CD4-positive, alpha-beta T cell treated with Interleukin-6 for 4 hours (primary cell): Measurements from ENCODE around the gene NOTO.

Experiments used
- DNase-seq: peaks from one replicate; pipeline ENCODE4 v3.0.0-alpha.2; 2020; ENCODE audit warnings: mixed read lengths

Gene NOTO

DNA sequence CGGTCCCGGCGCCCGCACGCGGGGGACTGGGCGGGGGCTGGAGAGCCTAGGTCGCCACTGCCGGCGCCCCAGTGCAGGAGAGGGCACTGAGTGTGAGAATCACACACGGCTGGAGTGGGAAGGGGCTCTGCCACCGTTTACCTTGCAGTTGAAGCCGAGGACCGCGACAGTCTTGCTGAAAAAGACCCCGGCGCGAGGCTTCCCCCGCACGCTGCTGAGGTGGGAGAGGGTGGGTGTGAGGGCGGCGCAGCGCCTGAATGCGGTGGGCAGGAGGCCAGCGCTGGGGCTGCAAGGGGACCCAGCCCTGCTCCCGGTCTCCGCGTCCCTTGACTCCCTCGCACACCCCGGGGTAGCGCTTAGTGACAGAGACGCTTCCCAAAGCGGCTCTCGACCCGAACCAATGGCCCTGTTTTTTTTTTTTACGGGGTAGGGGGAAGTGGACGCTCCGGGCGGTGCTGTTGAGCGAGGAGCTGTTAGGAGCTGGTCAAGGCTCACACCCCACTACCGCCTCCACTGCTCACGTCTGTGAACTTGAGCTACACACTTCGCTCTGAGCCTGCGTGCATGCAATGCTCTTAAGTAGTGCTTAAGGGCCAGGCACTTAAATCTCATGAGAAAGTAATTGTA, 794 bp downstream of the NOTO start:
- DNase-seq, result no peak

DNA sequence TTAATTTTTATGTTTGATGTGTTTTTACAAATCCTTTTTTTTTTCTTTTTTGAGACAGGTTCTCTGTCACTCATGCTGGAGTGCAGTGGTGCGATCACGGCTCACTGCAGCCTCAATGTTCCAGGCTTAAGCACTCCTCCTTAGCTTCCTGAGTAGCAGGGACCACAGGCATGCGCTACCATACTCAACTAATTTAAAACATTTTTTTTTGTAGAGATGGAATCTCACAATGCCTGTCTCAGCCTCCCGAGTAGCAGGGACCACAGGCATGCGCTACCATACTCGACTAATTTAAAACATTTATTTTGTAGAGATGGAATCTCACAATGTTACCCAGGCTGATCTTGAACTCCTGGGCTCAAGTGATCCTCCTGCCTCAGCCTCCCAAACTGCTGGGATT, 3.2 kb downstream of the NOTO start:
- no peak for DNase-seq

DNA sequence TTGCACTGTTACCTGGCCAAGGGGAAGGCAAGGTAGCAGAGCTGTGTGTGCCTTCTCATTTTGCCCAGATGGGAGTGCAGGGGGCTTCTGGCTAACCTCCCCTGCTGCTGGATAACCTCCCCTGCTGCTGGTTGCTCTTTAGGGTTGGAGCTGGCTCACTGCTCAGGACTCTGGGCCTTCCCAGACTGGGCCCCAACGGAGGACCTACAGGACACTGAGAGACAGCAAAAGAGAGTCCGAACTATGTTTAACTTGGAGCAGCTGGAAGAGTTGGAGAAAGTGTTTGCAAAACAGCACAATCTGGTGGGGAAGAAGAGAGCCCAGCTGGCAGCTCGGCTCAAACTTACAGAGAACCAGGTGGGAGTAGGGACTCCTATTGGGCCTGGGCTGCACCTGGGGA, 5.9 kb downstream of the NOTO start:
- no peak for DNase-seq

DNA sequence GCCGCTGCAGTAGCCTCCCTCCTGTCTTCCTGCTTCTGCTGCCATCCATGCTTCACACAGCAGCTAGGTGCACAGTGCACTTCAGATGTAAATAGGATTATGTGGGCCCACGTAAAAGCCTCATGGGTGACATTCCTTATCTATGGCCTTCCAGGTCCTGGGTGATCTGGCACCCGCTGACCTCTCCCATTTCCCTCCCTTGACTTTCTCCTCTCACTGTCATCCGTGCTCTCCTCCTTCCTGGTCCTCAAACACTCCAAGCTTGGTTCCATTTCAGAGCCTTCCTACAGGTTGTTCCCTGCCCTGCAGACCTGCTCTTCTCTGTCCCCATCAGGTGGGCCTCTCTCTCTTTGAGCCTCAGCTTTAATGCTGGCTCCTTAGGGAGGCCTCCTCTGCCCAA, 7.6 kb downstream of the NOTO start:
- DNase-seq, result no peak

DNA sequence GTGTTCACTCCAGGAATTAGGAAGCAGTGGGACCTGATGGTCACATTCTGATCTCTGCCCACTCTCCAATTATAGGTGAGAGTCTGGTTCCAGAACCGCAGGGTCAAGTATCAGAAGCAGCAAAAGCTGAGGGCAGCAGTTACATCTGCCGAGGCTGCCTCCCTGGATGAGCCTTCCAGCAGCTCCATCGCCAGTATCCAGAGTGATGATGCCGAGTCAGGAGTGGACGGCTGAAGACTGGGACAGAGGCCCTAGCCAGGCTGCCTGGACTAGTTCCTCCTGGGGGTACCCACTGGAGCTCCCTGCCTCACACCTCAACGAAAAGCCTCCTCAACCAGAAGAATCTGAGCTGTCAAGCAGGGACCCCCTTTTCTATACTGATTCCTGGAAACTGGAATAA, 8.3 kb downstream of the NOTO start:
- DNase-seq, result no peak

DNA sequence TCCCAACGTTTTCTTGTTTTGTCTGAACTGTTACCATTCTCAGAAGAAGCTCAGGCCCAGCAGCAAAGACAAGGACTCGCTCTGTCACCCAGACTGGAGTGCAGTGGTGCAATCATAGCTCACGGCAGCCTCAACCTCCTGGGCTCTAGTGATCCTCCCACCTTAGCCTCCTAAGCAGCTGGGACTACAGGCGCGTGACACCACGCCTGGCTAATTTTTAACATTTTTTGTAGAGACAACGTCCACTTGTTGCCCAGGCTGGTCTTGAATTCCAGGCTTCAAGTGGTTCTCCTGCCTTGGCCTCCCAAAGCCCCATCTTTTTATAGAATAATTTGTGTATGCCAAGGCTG, 9.7 kb downstream of the NOTO start:
- no peak for DNase-seq

DNA sequence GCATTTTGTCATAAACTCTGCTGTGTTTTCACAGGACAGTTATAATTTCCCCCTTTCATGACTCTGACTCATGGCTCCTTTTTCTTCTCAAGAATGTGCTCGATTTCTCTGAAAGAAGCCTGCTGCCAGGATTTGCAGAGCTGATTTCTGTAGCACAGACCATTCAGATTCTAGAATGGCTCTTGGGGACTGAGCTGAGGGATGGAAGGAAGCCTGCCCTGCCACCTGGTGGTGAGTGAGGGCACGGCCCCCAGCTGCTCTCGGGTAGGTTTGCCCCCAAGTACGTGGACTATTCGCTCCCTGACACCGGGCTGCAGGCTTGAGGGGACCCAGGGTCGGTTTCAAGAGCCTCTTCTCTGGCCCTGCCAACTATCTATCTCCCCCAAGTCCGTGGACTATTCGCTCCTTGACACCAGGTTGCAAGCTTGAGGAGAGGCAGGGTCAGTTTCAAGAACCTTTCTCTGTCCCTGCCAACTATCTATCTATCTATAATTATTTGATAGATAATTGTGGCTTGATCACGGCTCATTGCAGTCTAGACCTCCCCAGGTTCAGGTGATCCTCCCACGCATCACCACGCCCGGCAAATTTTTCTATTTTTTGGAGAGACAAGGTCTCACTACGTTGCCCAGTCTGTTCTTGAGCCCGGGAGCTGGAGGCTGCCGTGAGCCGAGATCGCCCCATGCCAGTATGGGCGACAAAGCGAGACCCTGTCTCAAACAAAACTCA, 10.2 kb downstream of the NOTO start:
- peak; percentile 78 for DNase-seq

DNA sequence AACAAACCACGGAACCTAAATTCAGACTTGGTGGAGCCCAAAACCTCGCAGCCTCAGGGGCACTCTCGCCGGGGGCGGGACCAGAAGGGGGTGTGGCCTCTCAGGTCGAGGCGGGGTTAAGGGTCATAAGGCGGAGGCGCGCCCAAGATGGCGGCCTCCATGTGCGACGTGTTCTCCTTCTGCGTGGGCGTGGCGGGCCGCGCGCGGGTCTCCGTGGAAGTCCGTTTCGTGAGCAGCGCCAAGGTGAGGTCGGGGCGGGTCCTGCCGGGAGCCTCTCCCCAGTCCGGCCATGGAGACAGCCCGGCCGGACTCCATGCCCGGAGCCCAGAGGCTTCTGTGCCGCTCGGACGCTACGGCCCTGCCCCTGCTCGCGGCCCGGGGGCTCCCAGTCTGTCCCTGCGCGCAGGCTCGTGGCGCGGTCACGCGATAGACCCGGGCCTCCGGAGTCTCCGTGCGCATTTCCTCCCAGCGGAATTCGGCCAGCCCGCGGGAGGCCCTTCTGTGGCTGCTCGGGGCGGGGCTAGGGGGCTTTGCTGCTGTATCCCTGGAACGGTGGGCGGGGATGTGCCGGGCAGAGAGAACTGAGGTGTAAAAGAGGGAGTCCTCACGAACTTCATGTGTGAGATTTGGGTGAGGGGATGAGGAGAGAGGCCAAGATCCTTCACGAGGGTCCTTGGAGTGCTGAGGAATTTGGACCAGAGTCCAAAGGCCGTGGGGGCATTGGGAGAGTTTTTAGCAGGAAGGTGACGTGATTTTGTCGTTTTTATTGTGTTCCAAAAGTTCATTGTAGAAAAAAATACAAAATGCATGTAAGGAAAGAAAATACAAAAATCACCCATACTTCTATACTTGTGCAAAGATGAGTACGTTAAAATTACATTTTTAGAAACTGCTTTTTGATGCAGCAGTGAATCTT, 12.0 kb downstream of the NOTO start, which contains the start of gene SMYD5:
Gene SMYD5 (plus strand): TSS at position 126 of the 916 bp plus-strand sequence. CDS start 22 bp downstream, at position 148.
- DNase-seq, result peak; percentile 95

DNA sequence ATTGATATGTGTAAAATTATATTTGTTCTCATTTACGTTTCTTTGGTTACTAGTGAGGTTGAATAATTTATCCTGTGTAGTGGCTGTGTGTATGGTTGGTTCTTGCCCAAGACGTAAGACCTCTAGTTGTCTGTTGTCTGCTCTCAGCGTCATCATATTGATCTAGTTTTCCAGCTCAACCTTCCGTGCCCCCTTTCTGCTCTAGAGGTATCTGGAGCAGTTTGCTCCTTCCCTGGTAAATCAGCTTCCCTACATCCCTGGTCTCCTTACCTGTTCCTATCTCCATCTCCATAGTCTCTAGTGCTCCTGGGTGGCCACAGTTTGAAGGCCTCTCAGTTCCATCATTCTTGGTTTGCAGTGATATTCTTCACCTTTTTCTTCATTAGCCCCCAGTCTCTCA, 12.9 kb downstream of the NOTO start:
- no peak for DNase-seq

DNA sequence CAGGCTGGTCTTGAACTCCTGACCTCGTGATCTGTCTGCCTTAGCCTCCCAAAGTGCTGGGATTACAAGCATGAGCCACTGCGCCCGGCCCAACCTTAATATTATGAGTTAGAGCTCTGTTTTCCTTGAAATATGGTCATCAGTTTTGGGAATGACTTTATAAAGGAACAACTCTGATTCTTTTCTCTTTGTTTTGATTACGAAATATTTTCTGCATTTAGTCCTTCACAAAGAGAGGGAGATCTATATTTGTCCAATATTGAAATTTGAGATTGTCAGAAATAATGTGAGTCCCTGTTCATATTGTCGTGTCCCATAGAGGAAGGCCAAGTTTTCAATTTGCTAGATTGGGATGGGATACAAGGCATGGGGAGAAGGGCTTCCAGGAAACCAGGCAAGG, 14.8 kb downstream of the NOTO start:
- DNase-seq, result no peak

DNA sequence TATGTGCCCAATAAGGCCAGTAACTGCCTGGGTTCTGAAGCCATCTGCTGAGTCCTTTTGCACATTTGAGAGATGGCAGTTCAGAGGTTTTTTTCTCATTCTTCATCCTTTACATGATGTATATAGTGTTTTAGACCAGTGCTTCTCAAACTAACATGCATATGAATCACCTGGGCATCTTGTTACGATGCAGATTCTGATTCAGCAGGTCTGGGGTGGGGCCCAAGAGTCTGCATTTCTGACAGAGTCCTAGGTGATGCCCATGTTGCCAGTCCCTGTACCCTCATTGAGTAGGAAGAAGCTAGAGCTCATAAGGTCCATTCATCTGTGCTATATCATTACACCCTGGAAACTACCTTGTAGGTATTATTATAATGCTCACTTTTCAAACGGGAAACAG, 15.5 kb downstream of the NOTO start:
- no peak for DNase-seq

DNA sequence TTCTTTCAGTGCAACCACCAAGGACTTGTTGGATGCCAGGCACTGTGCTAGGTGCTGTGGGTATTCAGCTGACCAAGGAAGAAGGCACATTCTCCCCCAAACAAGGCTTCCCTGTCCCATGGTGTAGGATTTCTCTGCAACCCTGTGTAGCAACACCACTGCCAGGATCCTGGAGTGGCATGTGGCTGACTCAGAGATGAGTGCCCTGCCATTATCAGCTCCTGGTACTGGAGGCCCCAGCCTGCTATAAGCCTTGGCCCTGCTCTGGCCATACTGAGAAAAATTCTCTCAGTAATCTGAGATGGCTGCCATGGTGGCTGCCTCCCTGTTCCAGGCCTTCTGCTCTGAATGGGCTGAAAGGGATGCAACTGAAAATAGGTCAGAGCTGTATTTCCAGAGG, 15.9 kb downstream of the NOTO start:
- DNase-seq, result no peak

DNA sequence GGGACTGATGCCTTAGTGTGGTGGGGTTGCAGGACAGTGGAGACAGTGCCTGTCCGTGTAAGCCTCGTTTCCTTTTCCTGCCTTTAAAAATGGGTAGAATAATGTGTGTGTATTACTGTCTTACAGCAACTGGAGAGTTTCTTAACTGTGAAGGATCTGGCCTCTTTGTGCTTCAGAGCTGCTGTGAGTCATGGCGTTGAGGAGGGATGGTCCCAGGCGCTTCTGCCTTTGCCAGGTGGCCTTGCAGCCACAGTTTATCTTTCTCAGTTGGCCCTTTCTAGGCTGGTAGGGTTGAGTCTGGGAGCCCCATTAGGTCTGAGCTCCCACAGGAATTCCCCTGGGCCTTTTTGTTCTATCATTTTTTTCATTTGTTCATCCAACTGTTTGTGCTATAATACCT, 21.4 kb downstream of the NOTO start:
- no peak for DNase-seq

DNA sequence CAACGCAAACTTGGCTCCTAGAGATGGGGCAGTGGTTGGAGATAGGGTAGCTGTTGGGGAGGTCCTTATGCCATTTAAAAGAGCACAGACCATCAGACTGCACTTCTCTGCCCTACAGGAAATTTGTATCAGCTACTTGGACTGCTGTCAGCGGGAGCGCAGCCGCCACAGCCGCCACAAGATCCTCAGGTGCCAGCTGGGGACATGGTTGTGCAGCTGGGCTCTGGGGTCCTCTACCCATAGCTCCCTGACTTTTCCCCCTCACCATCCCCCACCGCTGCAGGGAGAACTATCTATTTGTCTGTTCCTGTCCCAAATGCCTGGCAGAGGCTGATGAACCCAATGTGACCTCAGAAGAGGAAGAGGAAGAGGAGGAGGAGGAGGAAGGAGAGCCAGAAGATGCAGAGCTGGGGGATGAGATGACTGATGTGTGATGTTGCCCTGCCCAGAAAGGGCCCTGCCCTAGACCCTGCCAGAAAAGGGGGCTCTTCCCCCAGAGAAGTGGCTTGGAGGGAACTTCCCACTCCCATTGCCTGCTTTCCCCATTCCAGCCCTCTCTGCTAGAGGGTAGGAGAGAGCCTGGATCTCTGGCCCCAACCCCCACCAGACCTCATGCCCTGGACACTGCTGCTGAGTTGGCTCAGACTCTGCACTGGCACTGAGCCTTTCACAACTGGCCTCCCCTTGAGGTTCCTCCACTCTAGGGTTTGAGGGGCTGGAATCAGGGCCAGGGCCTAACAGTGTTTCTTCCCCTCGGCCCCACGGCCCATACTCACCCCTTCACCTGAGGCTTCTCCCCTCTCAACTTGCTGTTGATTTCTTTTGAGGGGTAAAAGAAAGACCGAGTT, 23.4 kb downstream of the NOTO start:
- no peak for DNase-seq

DNA sequence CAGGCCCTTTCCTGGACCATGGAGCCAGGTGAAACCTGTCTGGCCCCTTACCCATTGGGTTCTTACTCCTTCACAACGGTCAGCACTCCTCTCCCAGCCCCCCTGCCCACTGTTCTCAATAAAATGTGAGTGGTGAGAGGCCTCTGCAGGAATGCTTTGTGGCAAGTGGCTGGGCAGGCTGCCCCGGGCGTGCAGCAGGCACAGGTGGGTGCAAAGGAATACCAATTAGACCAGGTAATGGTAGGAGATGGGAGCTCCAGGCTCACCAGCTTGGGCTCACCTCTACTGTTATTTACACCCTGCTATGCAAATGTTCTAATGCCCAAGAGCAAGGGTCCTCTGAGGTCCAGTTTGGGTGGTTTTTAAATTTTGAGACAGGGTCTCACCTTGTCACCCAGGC, 24.7 kb downstream of the NOTO start:
- no peak for DNase-seq

DNA sequence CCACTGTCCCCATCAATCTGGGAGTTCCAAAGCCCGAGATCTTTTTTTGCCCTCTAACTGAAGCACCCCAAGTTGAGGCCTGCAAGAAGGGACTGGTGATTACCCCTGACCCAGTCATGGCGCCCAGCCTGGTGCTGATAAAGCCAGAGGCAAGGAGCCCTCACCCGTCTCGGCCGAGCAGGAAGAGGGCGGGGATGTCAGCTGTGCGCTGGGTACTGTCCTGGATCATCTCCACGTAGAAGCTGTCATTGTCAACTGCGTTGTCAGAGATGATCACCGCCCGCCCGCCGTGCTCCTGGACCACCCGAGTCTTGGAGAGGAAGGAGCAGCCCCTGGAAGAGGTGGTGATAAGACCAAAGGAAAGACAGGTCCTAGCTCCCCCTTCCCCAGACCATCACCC, 26.3 kb downstream of the NOTO start:
- no peak for DNase-seq

DNA sequence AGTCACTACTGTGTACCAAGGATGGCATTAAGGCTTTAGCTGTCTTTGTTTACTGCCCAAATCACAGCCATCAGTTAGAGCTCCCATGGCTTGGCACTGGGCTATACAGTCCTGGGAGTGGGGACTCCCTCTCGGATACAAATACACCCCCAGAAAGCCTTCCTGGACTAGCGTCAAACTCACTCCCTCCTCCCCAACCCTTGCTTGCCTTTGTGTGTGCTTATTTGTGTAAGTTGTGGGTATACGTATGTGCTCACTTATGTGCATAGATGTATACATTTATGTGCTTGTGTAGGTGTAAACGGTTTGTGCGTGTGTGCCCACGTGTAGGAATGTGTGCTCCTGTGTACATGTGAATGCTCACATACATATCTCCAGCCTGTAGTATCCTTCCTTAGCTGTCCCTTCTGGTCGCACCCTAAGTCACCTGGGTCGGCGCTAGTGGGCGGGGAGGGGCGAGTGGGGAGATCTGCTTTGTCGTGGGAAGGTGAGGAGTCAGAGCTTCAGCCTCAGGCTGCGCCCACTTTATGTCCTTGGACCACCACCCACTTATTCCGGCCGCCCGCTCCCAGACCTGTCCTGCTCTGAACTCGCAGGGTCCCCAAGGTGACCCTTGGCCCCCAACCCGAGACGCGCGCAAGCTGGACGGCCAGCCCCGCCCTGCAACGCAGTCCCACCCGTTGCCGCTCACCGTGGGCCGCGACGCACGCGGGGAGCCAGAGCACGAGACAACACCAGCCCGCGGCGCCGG, 30.2 kb downstream of the NOTO start:
- DNase-seq, result peak; percentile 37

DNA sequence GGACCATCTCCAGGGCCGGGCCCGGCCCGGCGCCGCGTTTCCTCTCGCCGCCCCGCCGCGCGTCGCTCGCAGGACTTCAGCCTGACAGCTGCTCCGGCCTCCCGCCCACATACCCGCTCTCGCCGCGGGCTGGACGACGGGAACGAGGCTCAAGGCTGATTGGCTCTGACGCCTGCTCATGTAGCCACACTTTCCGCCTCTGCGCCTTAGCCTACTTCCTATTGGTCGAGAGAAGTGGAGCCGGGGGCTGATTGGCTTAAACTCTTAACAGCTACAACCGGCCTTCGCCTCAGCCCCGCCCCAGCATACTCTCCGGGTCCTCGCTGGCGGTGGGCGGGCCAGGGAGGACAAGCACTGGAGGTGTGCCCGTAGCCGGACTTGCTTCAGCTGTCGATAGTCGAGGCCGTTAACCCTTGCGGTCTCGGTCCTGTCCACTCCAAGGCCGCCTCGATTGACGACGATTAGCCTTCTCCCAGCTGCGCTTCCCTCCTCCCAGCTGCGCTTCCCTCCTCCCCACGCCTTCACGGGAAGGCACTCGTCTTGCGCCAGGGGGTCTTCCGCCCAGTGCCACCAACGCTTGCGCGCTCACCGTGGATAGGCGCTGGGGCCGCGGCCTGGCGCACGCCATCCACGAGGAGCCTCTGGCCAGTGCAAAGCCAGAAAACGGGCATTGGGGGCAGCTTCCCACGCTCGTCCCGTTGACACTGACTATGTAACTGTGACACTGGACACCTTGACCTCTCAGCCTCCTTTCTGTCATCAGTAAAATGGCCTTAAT, 31.0 kb downstream of the NOTO start, which contains the start of gene PRADC1:
Gene PRADC1 (minus strand): TSS at position 86 of the 778 bp plus-strand sequence. CDS start 79 bp downstream, at position 7.
- DNase-seq, result peak; percentile 94

DNA sequence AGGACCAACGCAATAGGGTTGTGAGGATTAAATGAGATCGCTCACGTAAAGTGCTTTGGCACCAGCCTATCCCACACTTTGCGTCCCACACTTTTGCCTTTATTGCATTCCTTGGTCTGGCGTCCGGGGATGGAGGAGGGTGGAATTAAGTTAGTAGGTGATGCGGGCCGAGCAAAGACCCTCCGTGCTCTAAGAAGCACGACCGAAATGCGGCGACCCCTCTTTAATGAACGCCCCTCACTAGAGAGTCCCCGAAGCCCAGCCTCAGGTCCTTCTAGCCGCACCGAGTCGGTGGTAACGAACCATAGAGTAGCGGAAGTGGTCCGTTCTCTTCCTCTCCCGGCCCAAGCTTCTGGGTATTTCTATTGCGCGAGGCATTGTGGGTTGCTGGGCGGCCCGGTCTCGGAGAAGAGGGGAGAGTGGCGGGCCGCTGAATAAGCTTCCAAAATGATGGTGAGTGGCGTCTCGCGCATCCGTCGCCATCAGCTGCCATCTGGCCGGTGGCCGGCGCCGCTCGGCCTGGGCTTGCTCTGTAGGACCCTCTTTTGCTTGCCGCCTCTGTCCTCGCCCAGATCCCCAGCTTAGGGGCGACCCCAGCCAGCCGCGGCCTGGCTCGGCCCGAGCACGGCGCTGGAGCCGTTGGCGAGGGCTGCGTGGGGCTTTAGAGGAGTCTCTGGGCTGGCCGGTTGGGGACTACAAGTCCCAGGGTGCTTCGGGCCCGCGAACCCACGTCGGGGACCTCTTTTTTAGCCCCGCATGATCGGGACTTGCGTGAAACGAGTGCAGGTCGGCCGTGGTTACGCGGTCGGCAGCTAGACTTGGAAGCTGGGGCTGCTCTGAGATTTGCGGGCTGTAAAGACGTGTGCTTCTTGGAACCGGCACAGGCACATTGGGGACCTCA, 31.8 kb downstream of the NOTO start, which contains the start of gene CCT7:
Gene CCT7 (plus strand): TSS at position 377 of the 901 bp plus-strand sequence. CDS start 71 bp downstream, at position 448.
- peak; percentile 87 for DNase-seq
